Thyroid gland (tissue), 4 donors: Measurements from ENCODE around the gene ANO1. TPM values are rescaled to one million over a fixed set of nuclear protein-coding genes. Genes with fewer than 3 reads are reported as not detected.

ENCODE experiments used
- DNase-seq, 2 donors: peaks; one replicate each; pipeline ENCODE4 v3.0.0-alpha.2; 2019
- H3K27ac ChIP-seq, 3 donors: fragments of 200-600 bp; sonication (generic); 1 replicate in 2 of 3; 2 replicates in 1 of 3; pipeline ENCODE4 v1.5.1; 2016 to 2019; ENCODE audit warnings: mild to moderate bottlenecking in 1 of 3, moderate library complexity in 1 of 3
- H3K27me3 ChIP-seq: fragments of 200-600 bp; sonication (generic); one replicate; pipeline ENCODE4 v1.5.1; 2019
- H3K36me3 ChIP-seq, 2 donors: fragments of 200-600 bp; sonication (generic); one replicate each; pipeline ENCODE4 v1.5.1; 2016 to 2019
- H3K4me1 ChIP-seq, 2 donors: fragments of 200-600 bp; sonication (generic); one replicate each; pipeline ENCODE4 v1.5.1; 2017 to 2019
- H3K4me3 ChIP-seq, 3 donors: fragments of 200-600 bp; sonication (generic); replicated peaks in 1 of 3; 1 replicate in 2 of 3; 2 replicates in 1 of 3; pipeline ENCODE4 v1.5.1; 2016; ENCODE audit warnings: mild to moderate bottlenecking in 1 of 3
- H3K9me3 ChIP-seq: fragments of 200-600 bp; sonication (generic); one replicate; pipeline ENCODE4 v1.5.1; 2017
- POLR2A ChIP-seq, 2 donors: fragments of 450-650 bp; IDR thresholded peaks; one replicate each; pipeline ENCODE4 v1.6.1; 2017; ENCODE audit warnings: antibody characterized with exemption in 2 of 2, mild to moderate bottlenecking in 2 of 2, moderate library complexity in 1 of 2
- WGBS, 2 donors: methylation state at CpG; one replicate each; pipeline ENCODE4 v1.1.5; 2017; 5-methylcytosine and 5-hydroxymethylcytosine counted together
- intact Hi-C: fragments of 100-400 bp; cut with DNase I; formaldehyde crosslinking; loops from one replicate; pipeline ENCODE4 v1.15.1; 2023
- total RNA-seq, 4 donors: library from RNA; depleted of rRNA; stranded (reverse); fragments of >200 nt; gene quantifications; one replicate each; pipeline ENCODE4 v1.2.3, GENCODE V29; 2016
- TF ChIP-seq, protein P1 (sequence below), 6 experiments: fragments of 200-600 bp in 3 of 6; fragments of 450-650 bp in 3 of 6; sonication (generic) in 3 of 6; IDR thresholded peaks; one replicate each; pipeline ENCODE4 v1.5.1; 2016 to 2019; ENCODE audit warnings: antibody characterized with exemption in 6 of 6, mild to moderate bottlenecking in 2 of 6, inconsistent platforms in 1 of 6, moderate library complexity in 1 of 6

ANO1 gene
- total RNA-seq, 4 donors from 2014 or later: 25.8 to 56.2 (median 35.3) TPM

GRCh38 chr11:70110538-70111055, 32.5 kb downstream of the ANO1 start:
- Histone ChIP-seq H3K27me3 (no peaks in the 10 kb centered on the region), H3K9me3 (no peaks in the 10 kb centered on the region), H3K27ac (peak overlapping the region in 1 of 3 donors; percentile 33), H3K36me3 (no peaks in the 10 kb centered on the region), H3K4me1 (peaks cover 27 to 37% of the 10 kb centered on the region in 2 donors), H3K4me3 (no peak overlapping the region)
- no peak for DNase-seq
- intact Hi-C loops: no loop called here
- TF ChIP-seq POLR2A (IDR thresholded peaks at IDR 0.05): no peak
- TF ChIP-seq, protein P1, sequence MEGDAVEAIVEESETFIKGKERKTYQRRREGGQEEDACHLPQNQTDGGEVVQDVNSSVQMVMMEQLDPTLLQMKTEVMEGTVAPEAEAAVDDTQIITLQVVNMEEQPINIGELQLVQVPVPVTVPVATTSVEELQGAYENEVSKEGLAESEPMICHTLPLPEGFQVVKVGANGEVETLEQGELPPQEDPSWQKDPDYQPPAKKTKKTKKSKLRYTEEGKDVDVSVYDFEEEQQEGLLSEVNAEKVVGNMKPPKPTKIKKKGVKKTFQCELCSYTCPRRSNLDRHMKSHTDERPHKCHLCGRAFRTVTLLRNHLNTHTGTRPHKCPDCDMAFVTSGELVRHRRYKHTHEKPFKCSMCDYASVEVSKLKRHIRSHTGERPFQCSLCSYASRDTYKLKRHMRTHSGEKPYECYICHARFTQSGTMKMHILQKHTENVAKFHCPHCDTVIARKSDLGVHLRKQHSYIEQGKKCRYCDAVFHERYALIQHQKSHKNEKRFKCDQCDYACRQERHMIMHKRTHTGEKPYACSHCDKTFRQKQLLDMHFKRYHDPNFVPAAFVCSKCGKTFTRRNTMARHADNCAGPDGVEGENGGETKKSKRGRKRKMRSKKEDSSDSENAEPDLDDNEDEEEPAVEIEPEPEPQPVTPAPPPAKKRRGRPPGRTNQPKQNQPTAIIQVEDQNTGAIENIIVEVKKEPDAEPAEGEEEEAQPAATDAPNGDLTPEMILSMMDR (IDR thresholded peaks at IDR 0.05): no peak
- 88 to 89% methylated on average over 16 of the region's 17 CpGs for WGBS, 2 donors

GRCh38 chr11:70111269-70112016, 33.3 kb downstream of the ANO1 start:
- Histone ChIP-seq H3K27me3 (no peaks in the 10 kb centered on the region), H3K36me3 (no peaks in the 10 kb centered on the region), H3K27ac (peak overlapping the region in 2 of 3 donors; percentile 20 to 33), H3K4me1 (peaks cover 21 to 28% of the 10 kb centered on the region in 2 donors), H3K9me3 (no peaks in the 10 kb centered on the region), H3K4me3 (no peak overlapping the region)
- 73 to 80% methylated on average over 26 to 28 of the region's 29 CpGs for WGBS, 2 donors
- no peak for DNase-seq
- intact Hi-C loops: no loop called here
- TF ChIP-seq, protein P1 (IDR thresholded peaks at IDR 0.05): no peak
- no peak for TF ChIP-seq POLR2A (IDR thresholded peaks at IDR 0.05)

DNA sequence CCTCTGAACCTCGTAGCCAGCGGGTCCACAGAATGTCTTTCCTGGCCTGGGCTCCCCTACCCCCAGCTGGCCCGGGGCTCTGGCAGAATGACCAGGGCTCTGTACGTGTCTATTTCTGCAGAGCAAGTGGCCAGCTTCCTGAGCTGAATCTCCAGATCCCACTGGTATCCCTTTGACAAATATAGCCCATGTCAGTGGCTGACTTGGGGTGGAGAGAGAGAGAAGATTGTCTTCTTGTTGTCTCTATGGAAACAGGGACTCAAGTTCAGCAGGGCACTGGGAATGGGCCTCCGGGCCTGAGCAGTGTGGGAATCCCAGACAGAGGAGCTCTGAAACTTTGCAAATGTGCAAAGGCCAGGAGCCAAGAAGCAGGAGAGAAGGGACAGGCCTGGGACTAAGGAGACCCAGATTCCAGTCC, 33.9 kb downstream of the ANO1 start:
- Histone ChIP-seq H3K36me3 (no peaks in the 10 kb centered on the region), H3K27me3 (no peaks in the 10 kb centered on the region), H3K9me3 (no peaks in the 10 kb centered on the region), H3K4me3 (no peak overlapping the region), H3K27ac (peak overlapping the region in 2 of 3 donors; percentile 5 to 33), H3K4me1 (peaks cover 16 to 22% of the 10 kb centered on the region in 2 donors)
- intact Hi-C loops: no loop called here
- 63 to 75% methylated on average over 3 to 5 of the region's 5 CpGs for WGBS, 2 donors
- no peak for DNase-seq
- no peak for TF ChIP-seq POLR2A (IDR thresholded peaks at IDR 0.05)
- TF ChIP-seq, protein P1 (IDR thresholded peaks at IDR 0.05): no peak

DNA sequence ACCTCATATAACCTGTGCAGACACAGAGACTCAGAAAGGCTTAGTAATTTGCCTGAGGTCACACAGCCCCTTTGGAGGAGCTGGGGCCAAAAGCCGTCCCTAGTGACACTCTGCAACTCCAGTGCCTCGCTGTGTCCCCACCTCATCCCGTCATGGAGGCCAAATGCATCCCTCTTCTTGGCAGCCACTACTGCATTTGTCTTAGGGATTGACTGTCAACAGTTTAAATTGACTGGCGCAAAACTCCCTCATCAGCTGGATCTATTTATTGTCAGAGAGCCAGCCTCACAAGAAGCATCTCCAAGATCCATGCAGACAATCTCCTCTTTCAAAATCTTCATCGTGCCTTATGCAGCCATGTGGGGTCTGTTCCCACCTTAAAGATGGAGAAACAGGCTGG, 35.7 kb downstream of the ANO1 start:
- Histone ChIP-seq H3K4me1 (peaks cover 0 to 5% of the 10 kb centered on the region in 2 donors), H3K27me3 (no peaks in the 10 kb centered on the region), H3K4me3 (no peak overlapping the region), H3K27ac (no peak overlapping the region), H3K36me3 (no peaks in the 10 kb centered on the region), H3K9me3 (no peaks in the 10 kb centered on the region)
- intact Hi-C loops: no loop called here
- TF ChIP-seq, protein P1 (IDR thresholded peaks at IDR 0.05): no peak
- TF ChIP-seq POLR2A (IDR thresholded peaks at IDR 0.05): no peak
- WGBS, 2 donors: 82 to 84% methylated on average over 4 to 5 of the region's 5 CpGs
- DNase-seq: no peak

DNA sequence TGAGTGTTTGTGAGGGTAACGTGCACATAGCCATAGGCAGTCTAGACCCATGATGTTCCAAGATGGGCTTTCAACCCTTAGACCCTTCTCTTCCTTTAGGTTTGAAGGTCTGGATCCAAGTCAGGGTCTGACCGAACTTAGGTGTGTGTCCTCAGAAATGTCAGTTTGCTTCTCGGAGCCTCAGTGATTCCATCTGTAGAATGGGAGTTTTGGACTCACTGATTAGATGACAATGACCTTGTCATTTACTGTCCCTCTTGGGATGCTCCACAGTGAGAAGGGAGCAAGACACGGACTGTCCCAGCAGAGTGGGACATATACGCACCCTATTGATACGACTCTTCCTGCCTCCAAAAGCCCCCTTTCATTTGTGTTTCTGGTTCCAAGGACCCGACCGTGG, 37.7 kb downstream of the ANO1 start:
- Histone ChIP-seq H3K36me3 (no peaks in the 10 kb centered on the region), H3K27ac (no peak overlapping the region), H3K4me1 (peaks cover 0 to 5% of the 10 kb centered on the region in 2 donors), H3K4me3 (no peak overlapping the region), H3K9me3 (no peaks in the 10 kb centered on the region), H3K27me3 (no peaks in the 10 kb centered on the region)
- TF ChIP-seq POLR2A (IDR thresholded peaks at IDR 0.05): no peak
- TF ChIP-seq, protein P1 (IDR thresholded peaks at IDR 0.05): no peak
- WGBS, 2 donors: 92 to 94% methylated on average over 8 of the region's 8 CpGs
- intact Hi-C loops: no loop called here
- DNase-seq: no peak
